ENCODE data around the gene THOC6. TPM values are rescaled to one million over a fixed set of nuclear protein-coding genes. Genes with fewer than 3 reads are reported as not detected.

THOC6 gene
- total RNA-seq, 1 donor from 2014 or later: 40.1 TPM

DNA sequence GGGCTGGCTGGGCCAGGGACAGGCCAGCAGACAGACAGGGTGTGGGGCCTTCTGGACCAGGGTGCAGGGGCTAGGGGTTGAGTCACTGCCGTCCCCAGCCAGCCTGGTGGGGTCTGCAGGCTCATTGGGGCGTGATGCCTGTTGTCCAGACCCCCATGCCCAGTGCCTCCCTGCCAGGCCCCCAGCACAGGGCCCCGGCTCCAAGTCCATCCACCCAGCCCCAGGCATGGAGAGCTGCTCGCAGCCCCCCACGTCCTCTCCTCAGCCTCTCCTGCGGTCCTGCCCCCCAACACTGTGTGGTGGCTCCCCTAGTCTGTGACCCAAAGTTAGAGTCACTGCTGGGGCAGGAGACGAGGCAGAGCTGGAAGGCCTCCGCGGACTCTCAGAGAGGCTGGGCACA, 36.5 kb upstream of the THOC6 start:
- no peak for DNase-seq (ENCODE audit: extremely low spot score, unreplicated experiment)
- peaks cover 3% of the 10 kb centered on the region for H3K4me1 Mint-ChIP-seq (ENCODE audit: unreplicated experiment)
- no peaks in the 10 kb centered on the region for H3K36me3 Mint-ChIP-seq
- no peaks in the 10 kb centered on the region for H3K9me3 Mint-ChIP-seq
- H3K27ac Mint-ChIP-seq: no peak overlapping the region
- H3K27me3 Mint-ChIP-seq: no peaks in the 10 kb centered on the region
- TF ChIP-seq, protein P1, sequence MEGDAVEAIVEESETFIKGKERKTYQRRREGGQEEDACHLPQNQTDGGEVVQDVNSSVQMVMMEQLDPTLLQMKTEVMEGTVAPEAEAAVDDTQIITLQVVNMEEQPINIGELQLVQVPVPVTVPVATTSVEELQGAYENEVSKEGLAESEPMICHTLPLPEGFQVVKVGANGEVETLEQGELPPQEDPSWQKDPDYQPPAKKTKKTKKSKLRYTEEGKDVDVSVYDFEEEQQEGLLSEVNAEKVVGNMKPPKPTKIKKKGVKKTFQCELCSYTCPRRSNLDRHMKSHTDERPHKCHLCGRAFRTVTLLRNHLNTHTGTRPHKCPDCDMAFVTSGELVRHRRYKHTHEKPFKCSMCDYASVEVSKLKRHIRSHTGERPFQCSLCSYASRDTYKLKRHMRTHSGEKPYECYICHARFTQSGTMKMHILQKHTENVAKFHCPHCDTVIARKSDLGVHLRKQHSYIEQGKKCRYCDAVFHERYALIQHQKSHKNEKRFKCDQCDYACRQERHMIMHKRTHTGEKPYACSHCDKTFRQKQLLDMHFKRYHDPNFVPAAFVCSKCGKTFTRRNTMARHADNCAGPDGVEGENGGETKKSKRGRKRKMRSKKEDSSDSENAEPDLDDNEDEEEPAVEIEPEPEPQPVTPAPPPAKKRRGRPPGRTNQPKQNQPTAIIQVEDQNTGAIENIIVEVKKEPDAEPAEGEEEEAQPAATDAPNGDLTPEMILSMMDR (conservative IDR thresholded peaks at IDR 0.05): no peak
- no peak overlapping the region for H3K4me3 Mint-ChIP-seq

DNA sequence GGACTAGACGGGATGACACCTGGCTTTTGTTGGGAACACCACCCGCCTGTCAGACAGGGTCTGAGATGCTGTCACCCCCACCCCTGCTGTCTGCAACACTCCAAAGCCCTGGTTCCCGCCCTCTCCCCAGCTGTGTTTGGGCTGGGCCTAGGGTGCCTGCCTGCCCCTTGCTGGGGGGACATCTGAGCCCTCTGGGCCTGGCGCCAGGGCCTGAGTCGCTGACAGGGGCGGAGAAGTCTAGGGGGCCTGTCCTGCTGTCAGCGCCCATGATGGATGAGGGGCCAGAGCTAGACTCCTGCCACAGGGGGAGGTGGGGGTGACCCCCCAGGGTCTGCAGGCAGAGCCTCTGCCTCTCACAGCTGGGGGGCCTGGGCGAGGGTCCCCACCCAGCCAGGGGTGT, 36.0 kb upstream of the THOC6 start:
- H3K9me3 Mint-ChIP-seq: no peaks in the 10 kb centered on the region
- H3K4me3 Mint-ChIP-seq: no peak overlapping the region

DNA sequence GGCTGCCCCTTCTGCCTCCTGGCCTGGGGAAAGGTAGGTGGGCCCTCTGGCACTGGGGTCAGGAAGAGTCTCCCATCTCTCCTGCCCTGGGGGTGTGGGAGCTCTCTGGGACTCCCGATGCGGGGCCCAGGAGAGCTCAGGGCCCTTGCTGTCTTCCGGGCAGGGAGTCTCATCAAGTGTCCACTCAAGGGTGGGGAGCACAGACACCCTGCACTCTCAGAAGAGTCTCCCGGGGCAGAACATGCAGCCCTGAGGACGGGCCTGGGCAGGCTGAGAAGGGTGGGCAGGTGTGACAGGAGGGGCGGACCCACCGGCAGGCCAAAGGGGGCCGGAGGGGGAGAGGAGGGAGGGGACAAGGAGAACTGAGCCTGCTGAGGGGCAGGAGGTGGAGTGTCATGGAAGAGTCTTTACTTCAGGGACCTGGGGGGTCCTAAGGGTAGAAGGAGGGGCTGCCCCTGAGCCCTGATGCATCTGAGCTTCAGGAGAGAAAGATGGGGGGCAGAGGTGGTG, 35.2 kb upstream of the THOC6 start:
- no peak overlapping the region for H3K27ac Mint-ChIP-seq
- DNase-seq (ENCODE audit: extremely low spot score, unreplicated experiment): no peak
- no peaks in the 10 kb centered on the region for H3K9me3 Mint-ChIP-seq
- H3K36me3 Mint-ChIP-seq: no peaks in the 10 kb centered on the region
- H3K4me1 Mint-ChIP-seq (ENCODE audit: unreplicated experiment): no peaks in the 10 kb centered on the region
- TF ChIP-seq, protein P1 (conservative IDR thresholded peaks at IDR 0.05): no peak
- no peak overlapping the region for H3K4me3 Mint-ChIP-seq
- H3K27me3 Mint-ChIP-seq: no peaks in the 10 kb centered on the region

More for the DNA sequence above, 36.0 kb upstream of the THOC6 start:
- TF ChIP-seq, protein P1 (conservative IDR thresholded peaks at IDR 0.05): no peak
- DNase-seq (ENCODE audit: extremely low spot score, unreplicated experiment): no peak
- H3K4me1 Mint-ChIP-seq (ENCODE audit: unreplicated experiment): no peaks in the 10 kb centered on the region
- H3K27ac Mint-ChIP-seq: no peak overlapping the region
- H3K36me3 Mint-ChIP-seq: no peaks in the 10 kb centered on the region
- H3K27me3 Mint-ChIP-seq: no peaks in the 10 kb centered on the region

DNA sequence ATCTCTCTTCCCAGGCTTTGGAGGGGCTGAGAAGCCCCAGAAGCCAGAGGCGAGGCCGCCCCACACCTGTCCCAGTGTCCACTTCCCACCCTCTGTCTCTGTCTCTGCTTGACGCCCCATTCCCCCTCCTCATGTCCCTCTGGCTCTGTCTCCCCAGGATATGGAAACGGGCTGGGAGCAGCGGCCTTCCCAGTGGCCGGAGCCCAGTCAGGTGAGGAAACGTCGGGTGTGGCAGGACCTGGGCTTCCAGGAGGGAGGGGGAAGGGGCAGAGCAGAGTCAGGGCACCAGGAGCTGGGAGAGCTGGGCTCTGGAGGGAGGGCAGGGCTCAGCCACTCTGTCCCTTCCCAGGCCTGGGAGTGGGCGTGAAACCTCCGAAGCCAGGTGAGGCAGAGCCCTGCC, 32.9 kb upstream of the THOC6 start:
- H3K4me1 Mint-ChIP-seq (ENCODE audit: unreplicated experiment): no peaks in the 10 kb centered on the region
- H3K27me3 Mint-ChIP-seq: no peaks in the 10 kb centered on the region
- DNase-seq (ENCODE audit: extremely low spot score, unreplicated experiment): no peak
- no peak overlapping the region for H3K4me3 Mint-ChIP-seq
- TF ChIP-seq, protein P1 (conservative IDR thresholded peaks at IDR 0.05): no peak
- no peaks in the 10 kb centered on the region for H3K36me3 Mint-ChIP-seq
- no peak overlapping the region for H3K27ac Mint-ChIP-seq
- H3K9me3 Mint-ChIP-seq: no peaks in the 10 kb centered on the region

DNA sequence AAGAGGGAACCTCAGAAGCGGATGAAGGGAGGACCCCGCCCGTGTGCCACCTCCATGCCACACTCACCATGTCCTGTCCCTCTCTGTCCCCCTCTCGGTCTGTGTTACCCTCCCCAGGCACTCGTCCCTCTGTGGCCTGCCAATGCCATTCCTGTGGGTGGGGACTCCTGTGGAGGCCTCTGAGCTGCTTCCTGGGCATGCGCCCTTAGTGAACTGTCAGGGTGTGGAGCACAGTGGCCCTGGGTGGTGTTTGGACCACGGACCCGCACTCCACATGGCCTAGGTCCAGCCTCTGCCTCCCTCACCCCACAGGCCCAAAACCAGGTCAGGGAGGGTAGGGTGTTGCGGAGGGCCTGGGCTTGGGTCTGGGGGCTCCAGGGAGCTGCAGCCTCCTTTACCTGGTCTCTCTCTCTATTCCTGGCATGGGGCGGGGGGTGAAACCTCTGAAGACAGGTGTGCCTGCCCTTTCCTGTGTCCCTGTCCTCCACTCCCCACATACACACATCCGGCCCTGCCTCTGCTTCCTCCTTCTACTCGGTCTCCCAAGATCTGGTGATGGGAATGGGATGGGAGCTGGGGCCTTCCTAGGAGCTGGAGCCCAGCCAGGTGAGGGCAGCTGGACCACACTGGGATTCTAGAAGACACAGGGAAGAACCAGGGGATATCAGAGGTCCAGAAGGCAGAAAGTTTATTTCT, 32.1 kb upstream of the THOC6 start:
- Mint-ChIP-seq H3K4me1 (ENCODE audit: unreplicated experiment) (no peaks in the 10 kb centered on the region), H3K27me3 (no peaks in the 10 kb centered on the region), H3K27ac (no peak overlapping the region), H3K36me3 (no peaks in the 10 kb centered on the region), H3K9me3 (no peaks in the 10 kb centered on the region), H3K4me3 (no peak overlapping the region)
- DNase-seq (ENCODE audit: extremely low spot score, unreplicated experiment): no peak
- TF ChIP-seq, protein P1 (conservative IDR thresholded peaks at IDR 0.05): no peak

All from type B pancreatic cell (in vitro differentiated cells).